Measurements from ENCODE around the gene ZC3H11A.

Gene ZC3H11A

GRCh38 chr1:203794764-203795440 is 521 bp upstream of the ZC3H11A start:
- H3K9me2 ChIP-seq (replicated peaks; ENCODE audit: insufficient read depth, low read length) = no peaks in the 10 kb centered on the region
- TF ChIP-seq EZH2phosphoT487 (IDR thresholded peaks at IDR 0.05; ENCODE audit: low read length) (no peak), EZH2 (optimal IDR thresholded peaks at IDR 0.05; ENCODE audit: low read depth, low read length) (no peak), CTCF (IDR thresholded peaks at IDR 0.05; ENCODE audit: low read length) (no peak)
- H3K4me3 ChIP-seq (ENCODE audit: low read length) = peak overlapping the region; percentile 46
- no peaks in the 10 kb centered on the region for H3F3A ChIP-seq (ENCODE audit: insufficient read depth, low read length)
- H3K27me3 ChIP-seq (replicated peaks; ENCODE audit: insufficient read depth, low read length) = no peaks in the 10 kb centered on the region
- peaks cover 44% of the 10 kb centered on the region for H3K79me2 ChIP-seq (ENCODE audit: low read length)
- H3K27ac ChIP-seq (ENCODE audit: low read length) = peak overlapping the region; percentile 7; the same call in 1 of the 2 replicates
- no peak for DNase-seq
- peak overlapping the region; percentile 61; the same call in 1 of the 2 replicates for H3K4me2 ChIP-seq (ENCODE audit: low read depth, low read length)
- H2AFZ ChIP-seq (ENCODE audit: low read length) = peak overlapping the region; percentile 36
- peaks cover 14% of the 10 kb centered on the region; the same call in 1 of the 2 replicates for H3K36me3 ChIP-seq (replicated peaks; ENCODE audit: insufficient read depth, low read length)
- H3K9me3 ChIP-seq (replicated peaks; ENCODE audit: insufficient read depth, low read length) = no peaks in the 10 kb centered on the region
- H4K20me1 ChIP-seq (ENCODE audit: insufficient read depth, low read length) = peaks cover 28% of the 10 kb centered on the region
- H3K9ac ChIP-seq (ENCODE audit: low read length) = peak overlapping the region; percentile 3; the same call in 1 of the 2 replicates
- H3K4me1 ChIP-seq (ENCODE audit: low read length) = peaks cover 32% of the 10 kb centered on the region

GRCh38 chr1:203796236-203796605 is 798 bp downstream of the ZC3H11A start:
- H3K4me1 ChIP-seq (ENCODE audit: low read length) = peaks cover 36% of the 10 kb centered on the region

GRCh38 chr1:203797216-203797615 is 1.8 kb downstream of the ZC3H11A start:
- no peak overlapping the region for H2AFZ ChIP-seq (ENCODE audit: low read length)
- DNase-seq = no peak
- no peaks in the 10 kb centered on the region for H3F3A ChIP-seq (ENCODE audit: insufficient read depth, low read length)
- peaks cover 14% of the 10 kb centered on the region for H3K36me3 ChIP-seq (replicated peaks; ENCODE audit: insufficient read depth, low read length)
- peaks cover 67% of the 10 kb centered on the region for H3K79me2 ChIP-seq (ENCODE audit: low read length)
- H3K9me3 ChIP-seq (replicated peaks; ENCODE audit: insufficient read depth, low read length) = no peaks in the 10 kb centered on the region
- H3K4me3 ChIP-seq (ENCODE audit: low read length) = peak overlapping the region; percentile 66; the same call in 1 of the 2 replicates
- no peak overlapping the region for H3K27ac ChIP-seq (ENCODE audit: low read length)
- TF ChIP-seq EZH2phosphoT487 (IDR thresholded peaks at IDR 0.05; ENCODE audit: low read length) (no peak), EZH2 (optimal IDR thresholded peaks at IDR 0.05; ENCODE audit: low read depth, low read length) (no peak), CTCF (IDR thresholded peaks at IDR 0.05; ENCODE audit: low read length) (no peak)
- no peaks in the 10 kb centered on the region for H3K9me2 ChIP-seq (replicated peaks; ENCODE audit: insufficient read depth, low read length)
- peak overlapping the region; percentile 50 for H3K4me2 ChIP-seq (ENCODE audit: low read depth, low read length)
- H3K27me3 ChIP-seq (replicated peaks; ENCODE audit: insufficient read depth, low read length) = no peaks in the 10 kb centered on the region
- H3K4me1 ChIP-seq (ENCODE audit: low read length) = peaks cover 36% of the 10 kb centered on the region
- peaks cover 40% of the 10 kb centered on the region for H4K20me1 ChIP-seq (ENCODE audit: insufficient read depth, low read length)
- H3K9ac ChIP-seq (ENCODE audit: low read length) = no peak overlapping the region

More at GRCh38 chr1:203796236-203796605, 798 bp downstream of the ZC3H11A start:
- H4K20me1 ChIP-seq (ENCODE audit: insufficient read depth, low read length) = peaks cover 32% of the 10 kb centered on the region
- H3K27ac ChIP-seq (ENCODE audit: low read length) = peak overlapping the region; percentile 64; the same call in 1 of the 2 replicates
- no peaks in the 10 kb centered on the region for H3F3A ChIP-seq (ENCODE audit: insufficient read depth, low read length)
- no peaks in the 10 kb centered on the region for H3K27me3 ChIP-seq (replicated peaks; ENCODE audit: insufficient read depth, low read length)
- H3K36me3 ChIP-seq (replicated peaks; ENCODE audit: insufficient read depth, low read length) = peaks cover 14% of the 10 kb centered on the region; the same call in 1 of the 2 replicates
- no peaks in the 10 kb centered on the region for H3K9me3 ChIP-seq (replicated peaks; ENCODE audit: insufficient read depth, low read length)
- H3K9me2 ChIP-seq (replicated peaks; ENCODE audit: insufficient read depth, low read length) = no peaks in the 10 kb centered on the region
- H3K79me2 ChIP-seq (ENCODE audit: low read length) = peaks cover 58% of the 10 kb centered on the region
- peak overlapping the region; percentile 50 for H3K4me2 ChIP-seq (ENCODE audit: low read depth, low read length)
- peak overlapping the region; percentile 66 for H3K4me3 ChIP-seq (ENCODE audit: low read length)
- no peak overlapping the region for H2AFZ ChIP-seq (ENCODE audit: low read length)
- H3K9ac ChIP-seq (ENCODE audit: low read length) = peak overlapping the region; percentile 70
- DNase-seq = peak; percentile 40
- TF ChIP-seq CTCF (IDR thresholded peaks at IDR 0.05; ENCODE audit: low read length) (no peak), EZH2phosphoT487 (IDR thresholded peaks at IDR 0.05; ENCODE audit: low read length) (no peak), EZH2 (optimal IDR thresholded peaks at IDR 0.05; ENCODE audit: low read depth, low read length) (no peak)
